Vagina (tissue), 2 donors: ENCODE data around the gene TAB3.

Experiments used
- CTCF ChIP-seq, 3 experiments: fragments of 450-650 bp in 2 of 3; fragments of 200-600 bp in 1 of 3; sonication (generic) in 1 of 3; IDR thresholded peaks; one replicate each; pipeline ENCODE4 v1.5.1; 2017 to 2019; ENCODE audit warnings: antibody characterized with exemption in 3 of 3, mild to moderate bottlenecking in 2 of 3, moderate library complexity in 2 of 3
- POLR2A ChIP-seq, 2 donors: fragments of 450-650 bp; IDR thresholded peaks; one replicate each; pipeline ENCODE4 v1.6.1; 2017; ENCODE audit warnings: antibody characterized with exemption in 2 of 2, mild to moderate bottlenecking in 2 of 2, moderate library complexity in 2 of 2
- POLR2AphosphoS5 ChIP-seq, 2 donors: sonication (generic); formaldehyde crosslinking; IDR thresholded peaks; one replicate each; pipeline ENCODE4 v1.9.0; 2017; ENCODE audit warnings: antibody characterized with exemption in 2 of 2, mild to moderate bottlenecking in 2 of 2, low read depth in 1 of 2; ENCODE audit not compliant: insufficient read depth in 1 of 2

GRCh38 chrX:30800901-30801300 is 88.2 kb downstream of the TAB3 start:
- TF ChIP-seq CTCF (IDR thresholded peaks at IDR 0.05) (no peak), POLR2A (IDR thresholded peaks at IDR 0.05) (no peak), POLR2AphosphoS5 (IDR thresholded peaks at IDR 0.05; ENCODE audit: insufficient read depth in 1 of 2, low read depth in 1 of 2) (no peak)
